ENCODE results near the gene UNCX.

DNA sequence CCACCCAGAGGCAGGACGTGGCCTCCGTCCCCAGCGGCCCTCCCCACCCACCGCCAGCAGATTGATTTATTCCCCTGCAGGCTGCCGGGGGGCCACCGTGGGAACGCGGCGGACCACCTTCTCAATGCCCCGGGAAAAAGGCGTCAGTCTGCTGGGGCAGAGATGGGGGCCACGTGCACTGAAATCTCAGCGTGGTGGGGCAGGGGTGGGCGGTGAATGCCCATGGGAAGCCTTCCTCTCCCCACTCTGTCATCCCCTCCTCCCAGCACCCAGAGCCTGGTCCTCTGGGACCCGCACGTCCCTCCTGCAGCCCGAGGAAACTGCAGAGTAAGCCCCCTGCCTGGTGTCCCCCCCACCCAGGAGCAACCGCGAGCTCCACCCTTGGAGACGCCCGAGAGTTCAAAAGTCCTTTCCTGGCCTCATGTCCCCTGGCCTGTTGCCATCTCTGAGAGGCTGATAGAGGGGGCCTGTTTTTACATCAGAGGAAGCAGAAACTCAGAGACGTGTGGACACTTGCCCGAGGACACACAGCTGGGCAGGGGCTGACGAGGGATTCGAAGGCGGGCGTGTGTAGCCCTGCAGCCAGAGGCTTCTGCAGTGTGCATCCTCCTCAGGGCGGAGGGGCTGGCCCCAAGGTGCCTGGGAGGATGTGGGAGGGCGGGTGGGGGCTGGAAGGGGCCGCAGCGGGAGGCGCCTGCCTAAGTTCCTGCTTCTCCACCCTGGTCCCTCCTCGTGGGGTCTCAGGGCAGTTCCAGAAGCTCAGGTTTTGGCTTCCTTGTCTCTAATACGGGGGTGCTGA is 21.8 kb downstream of the UNCX start:
- TF ChIP-seq, protein P1, sequence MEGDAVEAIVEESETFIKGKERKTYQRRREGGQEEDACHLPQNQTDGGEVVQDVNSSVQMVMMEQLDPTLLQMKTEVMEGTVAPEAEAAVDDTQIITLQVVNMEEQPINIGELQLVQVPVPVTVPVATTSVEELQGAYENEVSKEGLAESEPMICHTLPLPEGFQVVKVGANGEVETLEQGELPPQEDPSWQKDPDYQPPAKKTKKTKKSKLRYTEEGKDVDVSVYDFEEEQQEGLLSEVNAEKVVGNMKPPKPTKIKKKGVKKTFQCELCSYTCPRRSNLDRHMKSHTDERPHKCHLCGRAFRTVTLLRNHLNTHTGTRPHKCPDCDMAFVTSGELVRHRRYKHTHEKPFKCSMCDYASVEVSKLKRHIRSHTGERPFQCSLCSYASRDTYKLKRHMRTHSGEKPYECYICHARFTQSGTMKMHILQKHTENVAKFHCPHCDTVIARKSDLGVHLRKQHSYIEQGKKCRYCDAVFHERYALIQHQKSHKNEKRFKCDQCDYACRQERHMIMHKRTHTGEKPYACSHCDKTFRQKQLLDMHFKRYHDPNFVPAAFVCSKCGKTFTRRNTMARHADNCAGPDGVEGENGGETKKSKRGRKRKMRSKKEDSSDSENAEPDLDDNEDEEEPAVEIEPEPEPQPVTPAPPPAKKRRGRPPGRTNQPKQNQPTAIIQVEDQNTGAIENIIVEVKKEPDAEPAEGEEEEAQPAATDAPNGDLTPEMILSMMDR (IDR thresholded peaks at IDR 0.05; ENCODE audit: low read depth, low read length, poor library complexity, severe bottlenecking) = no peak
- no peak for TF ChIP-seq EZH2phosphoT487 (IDR thresholded peaks at IDR 0.05; ENCODE audit: borderline replicate concordance, low read length)

All from DOHH2 (cell line).